Stimulated activated CD8-positive, alpha-beta memory T cell treated with anti-CD3 and anti-CD28 coated beads, Interleukin-12 subunit alpha, Interleukin-12 subunit beta, amount 100 ng/mL, for 1 hour (primary cell): ENCODE measurements around the gene COG8.
"Not testable (repeated sequence)": the region's sequence is repeated elsewhere in the genome, so short reads cannot be mapped to it uniquely, and the experiment has no call there.

ENCODE experiments used
- DNase-seq: peaks from one replicate; pipeline ENCODE4 v3.0.0-alpha.2; 2020; ENCODE audit warnings: low read depth

The COG8 gene

GRCh38 chr16:69319381-69319780 is 20.0 kb downstream of the COG8 start:
- no peak for DNase-seq

- DNase-seq = no peak
These were observed 20.5 kb downstream of the COG8 start for GRCh38 chr16:69318911-69319289.

GRCh38 chr16:69318177-69318910 is 21.0 kb downstream of the COG8 start:
- DNase-seq = no peak

GRCh38 chr16:69316595-69317034 is 22.7 kb downstream of the COG8 start:
- no peak for DNase-seq

GRCh38 chr16:69315486-69316311 is 23.7 kb downstream of the COG8 start:
- DNase-seq = no peak

GRCh38 chr16:69314534-69314933 is 24.8 kb downstream of the COG8 start:
- no peak for DNase-seq

GRCh38 chr16:69313469-69313868 is 25.9 kb downstream of the COG8 start:
- no peak for DNase-seq

- DNase-seq = no peak
These were observed 27.6 kb downstream of the COG8 start for GRCh38 chr16:69311533-69312387.

GRCh38 chr16:69310653-69311532 is 28.5 kb downstream of the COG8 start, which contains the start of gene VPS4A:
Gene VPS4A, plus strand, starts transcription at chr16:69311350. Its CDS starts 162 bp downstream, at chr16:69311512.
- peak; percentile 94 for DNase-seq

- no peak for DNase-seq
These were observed 30.0 kb downstream of the COG8 start for GRCh38 chr16:69309316-69309715.

GRCh38 chr16:69307856-69308255 is 31.5 kb downstream of the COG8 start:
- no peak for DNase-seq

GRCh38 chr16:69307091-69307490 is 32.3 kb downstream of the COG8 start:
- DNase-seq = no peak

GRCh38 chr16:69306031-69306430 is 33.3 kb downstream of the COG8 start:
- no peak for DNase-seq

GRCh38 chr16:69302301-69302700 is 37.1 kb downstream of the COG8 start:
- DNase-seq = no peak

GRCh38 chr16:69301861-69302260 is 37.5 kb downstream of the COG8 start:
- no peak for DNase-seq

- DNase-seq = no peak
These were observed 38.2 kb downstream of the COG8 start for GRCh38 chr16:69301187-69301586.

- DNase-seq = no peak
These were observed 41.1 kb downstream of the COG8 start for GRCh38 chr16:69298261-69298660.

- DNase-seq = not testable (repeated sequence)
These were observed 42.6 kb downstream of the COG8 start for GRCh38 chr16:69296771-69297170.

- no peak for DNase-seq
These were observed 45.3 kb downstream of the COG8 start for GRCh38 chr16:69294051-69294450.

- no peak for DNase-seq
These were observed 46.0 kb downstream of the COG8 start for GRCh38 chr16:69293401-69293800.

GRCh38 chr16:69291657-69292056 is 47.7 kb downstream of the COG8 start:
- DNase-seq = not testable (repeated sequence)
